Immature natural killer cell (primary cell): ENCODE results near the gene PLA2G4A. TPM values are rescaled to one million over a fixed set of nuclear protein-coding genes. Genes with fewer than 3 reads are reported as not detected.

Experiments used
- DNase-seq, 3 donors: peaks; one replicate each; pipeline ENCODE4 v3.0.0; 2022; ENCODE audit warnings: mixed read lengths in 1 of 3
- H3K27ac Mint-ChIP-seq, 6 donors: one replicate each; pipeline ENCODE4 v1.8.0; 2020; ENCODE audit warnings: mixed read lengths in 6 of 6, mild to moderate bottlenecking in 5 of 6, inconsistent platforms in 4 of 6, moderate library complexity in 3 of 6
- H3K27me3 Mint-ChIP-seq, 3 donors: one replicate each; pipeline ENCODE4 v1.8.0; 2020 to 2021; ENCODE audit warnings: low read depth in 3 of 3, mild to moderate bottlenecking in 3 of 3, mixed read lengths in 3 of 3, moderate library complexity in 3 of 3, inconsistent platforms in 1 of 3
- H3K36me3 Mint-ChIP-seq, 3 donors: one replicate each; pipeline ENCODE4 v1.8.0; 2020; ENCODE audit warnings: mixed read lengths in 3 of 3, inconsistent platforms in 2 of 3, mild to moderate bottlenecking in 2 of 3
- H3K4me1 Mint-ChIP-seq, 2 donors: one replicate each; pipeline ENCODE4 v1.8.0; 2020; ENCODE audit warnings: inconsistent platforms in 2 of 2, mild to moderate bottlenecking in 2 of 2, mixed read lengths in 2 of 2, moderate library complexity in 1 of 2
- H3K4me3 Mint-ChIP-seq, 5 donors: one replicate each; pipeline ENCODE4 v1.8.0; 2020; ENCODE audit warnings: mild to moderate bottlenecking in 5 of 5, mixed read lengths in 5 of 5, inconsistent platforms in 3 of 5, moderate library complexity in 3 of 5
- H3K9me3 Mint-ChIP-seq, 6 donors: one replicate each; pipeline ENCODE4 v1.8.0; 2020; ENCODE audit warnings: mild to moderate bottlenecking in 6 of 6, mixed read lengths in 6 of 6, inconsistent platforms in 4 of 6, moderate library complexity in 3 of 6
- polyA plus RNA-seq, 3 donors: library from polyadenylated mRNA; unstranded; fragments of 300-500 nt; fragmentation: Illumina TruSeq; gene quantifications; one replicate each; pipeline ENCODE4 v1.2.3, GENCODE V29; 2021

PLA2G4A gene
- polyA plus RNA-seq, 3 donors from 2014 or later: not detected

GRCh38 chr1:186869526-186870228, 40.9 kb downstream of the PLA2G4A start:
- DNase-seq: no peak
- Mint-ChIP-seq H3K36me3 (peaks cover 0 to 4% (median 0%) of the 10 kb centered on the region in 3 donors), H3K4me1 (peaks cover 3 to 8% of the 10 kb centered on the region in 2 donors), H3K27me3 (peaks cover 0 to 3% (median 2%) of the 10 kb centered on the region in 3 donors), H3K4me3 (no peak overlapping the region), H3K9me3 (peaks cover 0 to 13% (median 2%) of the 10 kb centered on the region in 6 donors), H3K27ac (no peak overlapping the region)

- no peak overlapping the region for H3K27ac Mint-ChIP-seq
- H3K27me3 Mint-ChIP-seq: peaks cover 0 to 3% (median 2%) of the 10 kb centered on the region in 3 donors
- peaks cover 0 to 11% (median 2%) of the 10 kb centered on the region in 6 donors for H3K9me3 Mint-ChIP-seq
- H3K4me1 Mint-ChIP-seq: no peaks in the 10 kb centered on the region
- no peak overlapping the region for H3K4me3 Mint-ChIP-seq
- no peak for DNase-seq
- peaks cover 0 to 4% (median 0%) of the 10 kb centered on the region in 3 donors for H3K36me3 Mint-ChIP-seq
Observed at GRCh38 chr1:186871784-186872183, 43.0 kb downstream of the PLA2G4A start.

- H3K36me3 Mint-ChIP-seq: peaks cover 0 to 4% (median 0%) of the 10 kb centered on the region in 3 donors
- H3K9me3 Mint-ChIP-seq: peaks cover 0 to 6% (median 2%) of the 10 kb centered on the region in 6 donors
- no peak overlapping the region for H3K27ac Mint-ChIP-seq
- DNase-seq: no peak
- no peak overlapping the region for H3K4me3 Mint-ChIP-seq
- H3K4me1 Mint-ChIP-seq: no peaks in the 10 kb centered on the region
- peaks cover 0 to 3% (median 2%) of the 10 kb centered on the region in 3 donors for H3K27me3 Mint-ChIP-seq
Observed at GRCh38 chr1:186872291-186872690, 43.5 kb downstream of the PLA2G4A start.

GRCh38 chr1:186873687-186874086, 44.9 kb downstream of the PLA2G4A start:
- Mint-ChIP-seq H3K27ac (no peak overlapping the region), H3K9me3 (peaks cover 0 to 6% (median 2%) of the 10 kb centered on the region in 6 donors), H3K4me1 (no peaks in the 10 kb centered on the region), H3K27me3 (peaks cover 0 to 2% (median 2%) of the 10 kb centered on the region in 3 donors), H3K4me3 (no peak overlapping the region), H3K36me3 (peaks cover 0 to 4% (median 0%) of the 10 kb centered on the region in 3 donors)
- DNase-seq: no peak

- no peak for DNase-seq
- no peak overlapping the region for H3K4me3 Mint-ChIP-seq
- H3K36me3 Mint-ChIP-seq: peaks cover 0 to 4% (median 0%) of the 10 kb centered on the region in 3 donors
- peaks cover 0 to 3% (median under 1%) of the 10 kb centered on the region in 6 donors for H3K9me3 Mint-ChIP-seq
- peaks cover 0 to 2% (median 0%) of the 10 kb centered on the region in 3 donors for H3K27me3 Mint-ChIP-seq
- no peak overlapping the region for H3K27ac Mint-ChIP-seq
- H3K4me1 Mint-ChIP-seq: no peaks in the 10 kb centered on the region
Observed at GRCh38 chr1:186875896-186876835, 47.4 kb downstream of the PLA2G4A start.

- peaks cover 0 to 2% (median 0%) of the 10 kb centered on the region in 6 donors for H3K9me3 Mint-ChIP-seq
- H3K4me3 Mint-ChIP-seq: no peak overlapping the region
- no peak overlapping the region for H3K27ac Mint-ChIP-seq
- H3K36me3 Mint-ChIP-seq: no peaks in the 10 kb centered on the region
- no peaks in the 10 kb centered on the region for H3K27me3 Mint-ChIP-seq
- no peaks in the 10 kb centered on the region for H3K4me1 Mint-ChIP-seq
- DNase-seq: no peak
Observed at GRCh38 chr1:186878356-186878755, 49.6 kb downstream of the PLA2G4A start.

- H3K36me3 Mint-ChIP-seq: peaks cover 0 to 5% (median 0%) of the 10 kb centered on the region in 3 donors
- no peak overlapping the region for H3K27ac Mint-ChIP-seq
- H3K9me3 Mint-ChIP-seq: peaks cover 0 to 7% (median 5%) of the 10 kb centered on the region in 6 donors
- H3K4me3 Mint-ChIP-seq: no peak overlapping the region
- H3K4me1 Mint-ChIP-seq: no peaks in the 10 kb centered on the region
- H3K27me3 Mint-ChIP-seq: no peaks in the 10 kb centered on the region
- no peak for DNase-seq
Observed at GRCh38 chr1:186880982-186881381, 52.2 kb downstream of the PLA2G4A start.

- Mint-ChIP-seq H3K36me3 (peaks cover 0 to 5% (median 0%) of the 10 kb centered on the region in 3 donors), H3K4me1 (no peaks in the 10 kb centered on the region), H3K27me3 (no peaks in the 10 kb centered on the region), H3K9me3 (peaks cover 0 to 7% (median 5%) of the 10 kb centered on the region in 6 donors), H3K27ac (no peak overlapping the region), H3K4me3 (no peak overlapping the region)
- no peak for DNase-seq
Observed at GRCh38 chr1:186882372-186883134, 53.8 kb downstream of the PLA2G4A start.

- Mint-ChIP-seq H3K4me1 (no peaks in the 10 kb centered on the region), H3K9me3 (peaks cover 0 to 11% (median 5%) of the 10 kb centered on the region in 6 donors)
Observed at GRCh38 chr1:186884251-186884650, 55.5 kb downstream of the PLA2G4A start.

GRCh38 chr1:186887203-186887602, 58.5 kb downstream of the PLA2G4A start:
- Mint-ChIP-seq H3K4me3 (no peak overlapping the region), H3K9me3 (peaks cover 4 to 22% (median 6%) of the 10 kb centered on the region in 6 donors), H3K27ac (no peak overlapping the region), H3K36me3 (peaks cover 0 to 5% (median 0%) of the 10 kb centered on the region in 3 donors), H3K4me1 (no peaks in the 10 kb centered on the region), H3K27me3 (peaks cover 0 to 1% (median 0%) of the 10 kb centered on the region in 3 donors)
- DNase-seq: no peak

More at GRCh38 chr1:186884251-186884650, 55.5 kb downstream of the PLA2G4A start:
- Mint-ChIP-seq H3K36me3 (peaks cover 0 to 5% (median 0%) of the 10 kb centered on the region in 3 donors), H3K27me3 (peaks cover 0 to 1% (median 0%) of the 10 kb centered on the region in 3 donors), H3K4me3 (no peak overlapping the region), H3K27ac (no peak overlapping the region)
- no peak for DNase-seq

- H3K4me3 Mint-ChIP-seq: no peak overlapping the region
- no peak overlapping the region for H3K27ac Mint-ChIP-seq
- no peak for DNase-seq
- no peaks in the 10 kb centered on the region for H3K4me1 Mint-ChIP-seq
- peaks cover 0 to 5% (median 0%) of the 10 kb centered on the region in 3 donors for H3K36me3 Mint-ChIP-seq
- H3K9me3 Mint-ChIP-seq: peaks cover 4 to 20% (median 7%) of the 10 kb centered on the region in 6 donors
- peaks cover 0 to 1% (median 0%) of the 10 kb centered on the region in 3 donors for H3K27me3 Mint-ChIP-seq
Observed at GRCh38 chr1:186888367-186888766, 59.6 kb downstream of the PLA2G4A start.

- no peaks in the 10 kb centered on the region for H3K36me3 Mint-ChIP-seq
- peaks cover 0 to 15% (median 5%) of the 10 kb centered on the region in 6 donors for H3K9me3 Mint-ChIP-seq
- H3K27me3 Mint-ChIP-seq: peaks cover 0 to 4% (median 0%) of the 10 kb centered on the region in 3 donors
- DNase-seq: no peak
- no peaks in the 10 kb centered on the region for H3K4me1 Mint-ChIP-seq
- no peak overlapping the region for H3K27ac Mint-ChIP-seq
- H3K4me3 Mint-ChIP-seq: no peak overlapping the region
Observed at GRCh38 chr1:186892936-186893335, 64.2 kb downstream of the PLA2G4A start.

- Mint-ChIP-seq H3K4me3 (no peak overlapping the region), H3K9me3 (peaks cover 1 to 15% (median 7%) of the 10 kb centered on the region in 6 donors), H3K36me3 (no peaks in the 10 kb centered on the region), H3K27ac (no peak overlapping the region), H3K27me3 (peaks cover 0 to 3% (median 0%) of the 10 kb centered on the region in 3 donors), H3K4me1 (no peaks in the 10 kb centered on the region)
- no peak for DNase-seq
Observed at GRCh38 chr1:186894415-186894814, 65.7 kb downstream of the PLA2G4A start.
